NB4 (cell line): Measurements from ENCODE around the gene OR56B1.

Source experiments
- MYC ChIP-seq: IDR thresholded peaks from 2 replicates; pipeline ENCODE4 v1.6.1; 2011; ENCODE audit warnings: low read depth, low read length
- TF ChIP-seq, protein P1 (sequence below): IDR thresholded peaks from one replicate; pipeline ENCODE4 v1.5.1; 2012; ENCODE audit warnings: low read depth, low read length

DNA sequence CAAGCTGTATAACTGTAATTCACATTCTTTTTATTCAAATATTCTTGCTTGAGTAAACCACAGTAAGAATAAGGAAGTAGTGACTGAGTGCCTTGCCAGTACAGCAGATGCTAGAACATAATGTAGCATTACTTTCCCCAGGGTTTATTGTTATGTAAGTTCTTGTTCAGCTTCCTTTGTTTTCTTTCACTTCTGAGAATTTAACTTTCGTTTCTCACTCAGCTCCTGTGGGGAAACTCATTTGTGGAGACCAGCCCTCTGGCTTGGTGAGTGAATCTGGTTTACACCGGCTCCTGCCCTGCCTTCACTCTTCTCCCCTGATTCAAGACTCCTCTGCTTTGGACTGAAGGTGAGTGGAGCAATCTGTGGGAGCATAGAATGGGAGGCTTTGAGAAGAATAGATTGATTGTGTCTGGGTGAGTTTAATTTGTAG is 46.7 kb upstream of the OR56B1 start, which contains the start of gene TRIM22:
- TF ChIP-seq, protein P1, sequence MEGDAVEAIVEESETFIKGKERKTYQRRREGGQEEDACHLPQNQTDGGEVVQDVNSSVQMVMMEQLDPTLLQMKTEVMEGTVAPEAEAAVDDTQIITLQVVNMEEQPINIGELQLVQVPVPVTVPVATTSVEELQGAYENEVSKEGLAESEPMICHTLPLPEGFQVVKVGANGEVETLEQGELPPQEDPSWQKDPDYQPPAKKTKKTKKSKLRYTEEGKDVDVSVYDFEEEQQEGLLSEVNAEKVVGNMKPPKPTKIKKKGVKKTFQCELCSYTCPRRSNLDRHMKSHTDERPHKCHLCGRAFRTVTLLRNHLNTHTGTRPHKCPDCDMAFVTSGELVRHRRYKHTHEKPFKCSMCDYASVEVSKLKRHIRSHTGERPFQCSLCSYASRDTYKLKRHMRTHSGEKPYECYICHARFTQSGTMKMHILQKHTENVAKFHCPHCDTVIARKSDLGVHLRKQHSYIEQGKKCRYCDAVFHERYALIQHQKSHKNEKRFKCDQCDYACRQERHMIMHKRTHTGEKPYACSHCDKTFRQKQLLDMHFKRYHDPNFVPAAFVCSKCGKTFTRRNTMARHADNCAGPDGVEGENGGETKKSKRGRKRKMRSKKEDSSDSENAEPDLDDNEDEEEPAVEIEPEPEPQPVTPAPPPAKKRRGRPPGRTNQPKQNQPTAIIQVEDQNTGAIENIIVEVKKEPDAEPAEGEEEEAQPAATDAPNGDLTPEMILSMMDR: no peak
- no peak for TF ChIP-seq MYC
